GM19035 (cell line): Measurements from ENCODE around the gene MIDN.
A peak's percentile ranks its signal among the peaks of the same experiment; 100 is the strongest.
"Not testable (repeated sequence)": the region's sequence is repeated elsewhere in the genome, so short reads cannot be mapped to it uniquely, and the experiment has no call there.

ENCODE experiments used
- ATAC-seq: cut with Tn5 transposase; IDR thresholded peaks from one replicate; pipeline ENCODE4 v1.9.1; 2021; ENCODE audit not compliant: unreplicated experiment

The MIDN gene

GRCh38 chr19:1248139-1248785 is at the start of gene MIDN:
Gene MIDN (plus strand): TSS chr19:1248583. CDS start chr19:1250297, 1,714 bp downstream.
- peak; percentile 13 for ATAC-seq

DNA sequence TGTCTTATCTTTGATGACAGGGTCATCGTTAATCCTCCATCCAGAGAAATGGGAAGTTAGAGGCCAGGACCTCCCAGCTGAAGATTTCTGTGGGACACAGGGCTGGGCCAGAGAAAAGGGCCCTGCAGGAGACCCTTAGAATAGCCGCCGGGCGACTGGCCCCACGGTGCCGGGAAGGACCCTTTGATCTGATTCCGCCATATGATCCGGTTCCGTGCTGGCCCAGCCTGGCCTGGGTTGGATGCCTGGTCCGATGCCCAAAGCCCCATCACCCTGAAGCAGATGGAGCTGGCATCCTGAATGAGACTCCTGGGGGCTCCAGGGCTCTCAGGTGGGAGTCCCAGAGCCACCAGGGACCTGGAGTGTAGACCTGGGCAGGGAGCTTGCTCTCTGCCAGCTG is 48.9 kb upstream of the MIDN start:
- no peak for ATAC-seq

- not testable (repeated sequence) for ATAC-seq
These were observed 47.8 kb upstream of the MIDN start for GRCh38 chr19:1200614-1201013.

- ATAC-seq: peak; percentile 86
These were observed 43.0 kb upstream of the MIDN start, which contains the start of gene STK11 for GRCh38 chr19:1205114-1206099. Gene STK11 (plus strand): TSS chr19:1205778. CDS start chr19:1206914, 1,136 bp downstream.

DNA sequence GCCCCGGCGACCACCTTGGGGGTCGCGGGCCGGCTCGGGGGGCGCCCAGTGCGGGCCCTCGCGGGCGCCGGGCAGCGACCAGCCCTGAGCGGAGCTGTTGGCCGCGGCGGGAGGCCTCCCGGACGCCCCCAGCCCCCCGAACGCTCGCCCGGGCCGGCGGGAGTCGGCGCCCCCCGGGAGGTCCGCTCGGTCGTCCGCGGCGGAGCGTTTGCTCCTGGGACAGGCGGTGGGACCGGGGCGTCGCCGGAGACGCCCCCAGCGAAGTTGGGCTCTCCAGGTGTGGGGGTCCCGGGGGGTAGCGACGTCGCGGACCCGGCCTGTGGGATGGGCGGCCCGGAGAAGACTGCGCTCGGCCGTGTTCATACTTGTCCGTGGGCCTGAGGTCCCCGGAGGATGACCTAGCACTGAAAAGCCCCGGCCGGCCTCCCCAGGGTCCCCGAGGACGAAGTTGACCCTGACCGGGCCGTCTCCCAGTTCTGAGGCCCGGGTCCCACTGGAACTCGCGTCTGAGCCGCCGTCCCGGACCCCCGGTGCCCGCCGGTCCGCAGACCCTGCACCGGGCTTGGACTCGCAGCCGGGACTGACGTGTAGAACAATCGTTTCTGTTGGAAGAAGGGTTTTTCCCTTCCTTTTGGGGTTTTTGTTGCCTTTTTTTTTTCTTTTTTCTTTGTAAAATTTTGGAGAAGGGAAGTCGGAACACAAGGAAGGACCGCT is 42.1 kb upstream of the MIDN start:
- no peak for ATAC-seq

GRCh38 chr19:1206864-1207450 is 41.4 kb upstream of the MIDN start:
- ATAC-seq: no peak

GRCh38 chr19:1208830-1209229 is 39.6 kb upstream of the MIDN start:
- not testable (repeated sequence) for ATAC-seq

- no peak for ATAC-seq
These were observed 38.2 kb upstream of the MIDN start for GRCh38 chr19:1210227-1210538.

GRCh38 chr19:1211494-1212234 is 36.7 kb upstream of the MIDN start:
- ATAC-seq: no peak

GRCh38 chr19:1213391-1214286 is 34.7 kb upstream of the MIDN start:
- ATAC-seq: no peak

GRCh38 chr19:1214299-1214861 is 34.0 kb upstream of the MIDN start:
- no peak for ATAC-seq

- no peak for ATAC-seq
These were observed 33.3 kb upstream of the MIDN start for GRCh38 chr19:1214862-1215731.

GRCh38 chr19:1216756-1217155 is 31.6 kb upstream of the MIDN start:
- no peak for ATAC-seq

DNA sequence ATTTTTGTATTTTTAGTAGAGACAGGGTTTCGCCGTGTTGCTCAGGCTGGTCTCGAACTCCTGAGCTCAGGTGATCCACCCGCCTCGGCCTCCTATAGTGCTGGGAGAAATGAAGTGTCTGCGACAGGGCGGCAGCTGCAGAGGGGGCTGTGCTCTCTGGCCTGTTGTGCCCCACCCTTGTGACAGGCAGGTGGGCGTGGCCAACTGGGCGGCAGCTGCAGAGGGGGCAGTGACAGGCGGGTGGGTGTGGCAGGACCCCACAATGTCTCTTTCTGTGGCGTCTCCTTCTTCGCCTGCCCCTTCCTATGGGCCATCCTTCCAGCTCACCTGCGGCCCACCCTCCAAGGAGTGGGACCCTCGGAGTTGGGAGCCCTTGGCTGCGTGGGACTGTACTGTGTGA is 31.0 kb upstream of the MIDN start:
- no peak for ATAC-seq

- no peak for ATAC-seq
These were observed 29.4 kb upstream of the MIDN start for GRCh38 chr19:1218751-1219567.

GRCh38 chr19:1219786-1220476 is 28.5 kb upstream of the MIDN start:
- no peak for ATAC-seq

- no peak for ATAC-seq
These were observed 27.9 kb upstream of the MIDN start for GRCh38 chr19:1220477-1220930.
